ENCODE data around the gene UNC45A. TPM values are rescaled to one million over a fixed set of nuclear protein-coding genes. Genes with fewer than 3 reads are reported as not detected.

The UNC45A gene
- total RNA-seq, 1 experiment from 2014 or later, result 84.4 TPM

- Histone ChIP-seq H3K9me3 (ENCODE audit: control insufficient read depth, insufficient read depth, low read depth, low read length) (no peaks in the 10 kb centered on the region), H3K36me3 (ENCODE audit: control insufficient read depth, insufficient read depth, low read length) (no peaks in the 10 kb centered on the region; the same call in 1 of the 2 replicates), H3K4me3 (ENCODE audit: low read depth in 2 of 2, low read length in 2 of 2) (peak overlapping the region; percentile 77 to 81), H3K27ac (ENCODE audit: low read length) (peak overlapping the region; percentile 96), H3K4me1 (ENCODE audit: control insufficient read depth, insufficient read depth, low read length) (peaks cover 17% of the 10 kb centered on the region), H3K27me3 (ENCODE audit: control insufficient read depth, insufficient read depth, low read length) (no peaks in the 10 kb centered on the region)
- in situ Hi-C loops (cut with HindIII; ENCODE audit: low pct_unique_long_range_greater_than_20kb, low sequenced_read_pairs), result no loop called here
- no peak for TF ChIP-seq TCF7L2 (IDR thresholded peaks at IDR 0.05; ENCODE audit: low read depth, low read length)
- no peak for TF ChIP-seq REST (IDR thresholded peaks at IDR 0.05; ENCODE audit: insufficient read depth in 1 of 2, low read depth in 2 of 2, low read length in 1 of 2)
- TF ChIP-seq SIN3A (IDR thresholded peaks at IDR 0.05; ENCODE audit: borderline replicate concordance, insufficient read depth, low read depth, low read length), result no peak
- TF ChIP-seq POLR2AphosphoS5 (IDR thresholded peaks at IDR 0.05; ENCODE audit: low read depth, low read length), result no peak
- no peak for TF ChIP-seq CTCF (IDR thresholded peaks at IDR 0.05)
- ATAC-seq (no peak), DNase-seq (ENCODE audit: low read depth, low spot score) (no peak)
- intact Hi-C loops (cut with micrococcal nuclease; ENCODE audit: unreplicated experiment), result loop anchor here (2.0 kb wide), 2 partner anchors 93 to 315 kb away; no protein-coding TSS in a partner anchor
- ChIA-PET POLR2A (interaction anchor here (0.6 kb wide), 1 partner anchor 21 kb away, joined by 3 read pairs; no protein-coding TSS in a partner anchor), CTCF (interaction anchor here (0.6 to 3.4 kb wide), 4 partner anchors 24 to 94 kb away, joined by 3 to 16 read pairs (median 5); partner anchors contain the start of gene HDDC3)
- BruUV-seq (replicated peaks), result no TSS peak
These were observed 20.7 kb downstream of the UNC45A start for GRCh38 chr15:90955624-90956273.

GRCh38 chr15:90956274-90957030 is 21.4 kb downstream of the UNC45A start:
- TF ChIP-seq CTCF (IDR thresholded peaks at IDR 0.05), result peak; percentile 99
- no peak for TF ChIP-seq REST (IDR thresholded peaks at IDR 0.05; ENCODE audit: insufficient read depth in 1 of 2, low read depth in 2 of 2, low read length in 1 of 2)
- no TSS peak for BruUV-seq (replicated peaks)
- peak; percentile 51 for ATAC-seq
- peak overlapping the region; percentile 77 to 81 for H3K4me3 ChIP-seq (ENCODE audit: low read depth in 2 of 2, low read length in 2 of 2)
- peaks cover 17% of the 10 kb centered on the region for H3K4me1 ChIP-seq (ENCODE audit: control insufficient read depth, insufficient read depth, low read length)
- in situ Hi-C loops (cut with HindIII; ENCODE audit: low pct_unique_long_range_greater_than_20kb, low sequenced_read_pairs) (no loop called here), intact Hi-C loops (cut with micrococcal nuclease; ENCODE audit: unreplicated experiment) (loop anchor here (2.0 kb wide), 2 partner anchors 92 to 314 kb away; no protein-coding TSS in a partner anchor)
- no peaks in the 10 kb centered on the region; the same call in 1 of the 2 replicates for H3K36me3 ChIP-seq (ENCODE audit: control insufficient read depth, insufficient read depth, low read length)
- H3K27me3 ChIP-seq (ENCODE audit: control insufficient read depth, insufficient read depth, low read length), result no peaks in the 10 kb centered on the region
- H3K27ac ChIP-seq (ENCODE audit: low read length), result peak overlapping the region; percentile 96
- no peak for DNase-seq (ENCODE audit: low read depth, low spot score)
- no peaks in the 10 kb centered on the region for H3K9me3 ChIP-seq (ENCODE audit: control insufficient read depth, insufficient read depth, low read depth, low read length)
- ChIA-PET CTCF (interaction anchor here (0.6 to 3.4 kb wide), 10 partner anchors 8 to 551 kb away, joined by 3 to 16 read pairs (median 5); partner anchors contain the start of gene HDDC3), POLR2A (interaction anchor here (0.6 kb wide), 1 partner anchor 22 kb away, joined by 3 read pairs; no protein-coding TSS in a partner anchor)

All from Panc1 (cell line).